GM12874 (cell line): ENCODE results near the gene GBP5.

Source experiments
- TF ChIP-seq, protein P1 (sequence below): IDR thresholded peaks from 2 replicates; pipeline ENCODE4 v1.5.1; 2011; ENCODE audit warnings: low read depth, mild to moderate bottlenecking, control low read depth, low read length, moderate library complexity; ENCODE audit not compliant: insufficient read depth

The GBP5 gene

DNA sequence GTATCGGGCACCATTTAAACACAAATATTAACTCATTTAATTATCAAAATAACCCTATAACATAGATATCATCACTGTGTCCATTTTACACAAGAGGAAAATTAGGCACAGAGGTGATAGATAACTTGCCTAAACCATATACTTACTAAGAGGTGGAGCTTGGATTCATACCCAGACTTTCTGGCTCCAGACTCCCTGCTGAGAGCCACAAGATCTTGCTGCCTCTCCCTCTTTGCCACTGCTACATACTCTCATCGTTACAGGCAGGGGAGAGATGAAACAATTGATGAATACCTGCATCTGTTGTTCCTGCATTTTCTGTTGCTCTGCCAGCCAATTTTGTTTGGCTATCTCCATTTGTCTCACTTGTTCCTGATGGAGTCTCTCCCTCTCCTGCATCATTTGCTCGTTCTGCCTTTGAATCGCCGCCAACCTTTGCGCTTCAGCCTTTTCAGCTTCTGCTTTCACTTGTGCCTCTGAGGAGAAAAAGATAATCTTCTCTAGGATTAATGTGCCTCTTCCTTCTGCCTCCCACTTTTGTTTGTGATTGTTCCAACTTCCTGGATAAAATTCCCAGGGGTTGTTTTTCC lies 10.6 kb downstream of the GBP5 start:
- TF ChIP-seq, protein P1, sequence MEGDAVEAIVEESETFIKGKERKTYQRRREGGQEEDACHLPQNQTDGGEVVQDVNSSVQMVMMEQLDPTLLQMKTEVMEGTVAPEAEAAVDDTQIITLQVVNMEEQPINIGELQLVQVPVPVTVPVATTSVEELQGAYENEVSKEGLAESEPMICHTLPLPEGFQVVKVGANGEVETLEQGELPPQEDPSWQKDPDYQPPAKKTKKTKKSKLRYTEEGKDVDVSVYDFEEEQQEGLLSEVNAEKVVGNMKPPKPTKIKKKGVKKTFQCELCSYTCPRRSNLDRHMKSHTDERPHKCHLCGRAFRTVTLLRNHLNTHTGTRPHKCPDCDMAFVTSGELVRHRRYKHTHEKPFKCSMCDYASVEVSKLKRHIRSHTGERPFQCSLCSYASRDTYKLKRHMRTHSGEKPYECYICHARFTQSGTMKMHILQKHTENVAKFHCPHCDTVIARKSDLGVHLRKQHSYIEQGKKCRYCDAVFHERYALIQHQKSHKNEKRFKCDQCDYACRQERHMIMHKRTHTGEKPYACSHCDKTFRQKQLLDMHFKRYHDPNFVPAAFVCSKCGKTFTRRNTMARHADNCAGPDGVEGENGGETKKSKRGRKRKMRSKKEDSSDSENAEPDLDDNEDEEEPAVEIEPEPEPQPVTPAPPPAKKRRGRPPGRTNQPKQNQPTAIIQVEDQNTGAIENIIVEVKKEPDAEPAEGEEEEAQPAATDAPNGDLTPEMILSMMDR, result no peak

DNA sequence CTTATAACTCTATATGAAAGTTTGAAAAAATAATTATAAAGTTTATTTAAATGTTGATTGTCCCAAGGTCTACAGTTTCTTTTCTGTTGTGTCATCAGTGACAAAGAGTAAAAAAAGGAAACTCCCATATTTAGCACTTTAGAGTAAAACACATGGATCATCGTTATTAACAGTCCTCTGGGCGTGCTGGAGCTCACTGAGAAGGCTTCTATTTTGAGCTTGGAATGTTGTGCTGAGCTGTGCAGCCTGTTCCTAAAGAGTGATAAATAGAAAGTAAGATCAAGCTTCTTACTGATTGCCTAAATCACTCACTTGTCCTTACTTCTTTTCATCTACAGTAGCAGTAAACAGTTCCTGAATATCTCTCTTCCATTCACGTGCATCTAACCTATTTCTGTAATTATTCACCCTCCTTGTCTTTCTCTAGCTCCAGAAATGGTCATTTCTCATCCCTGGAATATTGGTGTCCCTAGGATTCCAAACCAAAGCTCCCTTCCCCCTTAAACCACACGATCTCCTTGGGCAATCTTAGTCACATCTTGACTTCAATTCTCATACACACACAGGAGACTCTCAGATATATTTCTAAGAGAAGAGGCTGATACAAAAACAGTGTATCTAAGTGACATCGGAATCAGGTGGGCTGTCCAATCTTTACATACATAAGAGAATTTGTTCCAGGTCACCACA lies 11.9 kb downstream of the GBP5 start:
- TF ChIP-seq, protein P1, result no peak

DNA sequence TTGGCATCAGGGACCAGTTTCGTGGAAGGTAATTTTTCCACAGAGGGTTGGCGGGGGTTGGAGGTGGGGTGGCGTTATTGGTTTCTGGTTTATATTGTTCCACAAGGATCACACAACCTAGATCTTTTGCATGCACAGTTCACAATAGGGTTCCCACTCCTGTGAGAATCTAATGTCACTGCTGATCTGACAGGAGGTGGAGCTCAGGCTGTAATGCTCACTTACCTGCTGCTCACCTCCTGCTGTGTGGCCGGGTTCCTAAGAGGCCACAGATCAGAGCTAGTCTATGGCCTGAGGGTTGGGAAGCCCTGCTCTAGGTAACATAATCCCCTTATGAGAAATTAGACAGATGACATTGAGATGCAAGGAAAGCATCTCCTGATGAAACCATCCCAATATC lies 12.6 kb downstream of the GBP5 start:
- TF ChIP-seq, protein P1, result no peak

DNA sequence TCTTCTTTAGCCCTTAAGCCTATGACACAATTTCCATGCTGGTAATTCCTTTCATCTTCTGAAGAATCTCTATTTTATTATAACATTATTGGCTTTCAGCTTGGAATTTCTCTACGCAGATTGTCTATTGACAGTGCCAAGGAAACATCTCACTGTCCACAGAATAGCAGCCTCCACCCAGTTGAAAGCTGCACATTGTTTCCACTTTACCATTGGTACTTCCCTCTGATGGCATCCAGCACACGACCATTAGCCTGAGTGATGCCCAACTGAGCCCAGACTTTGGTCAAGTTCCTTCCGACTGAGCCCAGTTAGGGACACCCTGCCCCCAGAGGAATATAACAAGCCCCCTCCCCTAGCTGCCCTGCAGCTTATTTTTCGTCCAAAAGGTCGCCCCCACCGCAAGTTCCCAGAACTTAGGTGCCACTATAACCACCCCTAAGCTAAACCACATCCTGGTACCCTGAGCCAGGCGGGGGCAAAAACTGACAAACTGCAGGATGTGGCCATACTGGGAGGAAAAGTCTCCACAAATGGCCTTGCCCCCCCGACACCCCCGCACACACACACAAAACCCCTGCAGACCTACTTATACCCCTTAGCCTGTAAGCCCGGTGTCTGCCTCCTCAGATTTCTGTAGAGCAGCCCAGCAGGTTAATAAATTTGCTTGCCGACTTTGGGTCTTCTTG lies 13.2 kb downstream of the GBP5 start:
- TF ChIP-seq, protein P1, result no peak

DNA sequence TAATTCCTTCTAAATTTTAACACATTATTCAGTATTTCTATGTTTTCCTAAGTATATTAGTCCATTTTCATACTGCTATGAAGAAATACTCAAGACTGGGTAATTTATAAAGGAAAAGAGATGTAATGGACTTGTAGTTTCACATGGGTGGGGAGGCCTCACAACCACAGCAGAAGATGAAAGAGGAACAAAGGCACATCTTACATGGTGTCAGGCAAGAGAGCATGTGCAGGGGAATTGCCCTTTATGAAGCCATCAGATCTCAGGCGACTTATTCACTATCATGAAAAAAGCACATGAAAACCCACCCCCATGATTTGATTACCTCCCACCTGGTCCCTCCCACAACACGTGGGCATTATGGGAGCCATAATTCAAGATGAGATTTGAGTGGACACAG lies 15.6 kb downstream of the GBP5 start:
- TF ChIP-seq, protein P1, result no peak

DNA sequence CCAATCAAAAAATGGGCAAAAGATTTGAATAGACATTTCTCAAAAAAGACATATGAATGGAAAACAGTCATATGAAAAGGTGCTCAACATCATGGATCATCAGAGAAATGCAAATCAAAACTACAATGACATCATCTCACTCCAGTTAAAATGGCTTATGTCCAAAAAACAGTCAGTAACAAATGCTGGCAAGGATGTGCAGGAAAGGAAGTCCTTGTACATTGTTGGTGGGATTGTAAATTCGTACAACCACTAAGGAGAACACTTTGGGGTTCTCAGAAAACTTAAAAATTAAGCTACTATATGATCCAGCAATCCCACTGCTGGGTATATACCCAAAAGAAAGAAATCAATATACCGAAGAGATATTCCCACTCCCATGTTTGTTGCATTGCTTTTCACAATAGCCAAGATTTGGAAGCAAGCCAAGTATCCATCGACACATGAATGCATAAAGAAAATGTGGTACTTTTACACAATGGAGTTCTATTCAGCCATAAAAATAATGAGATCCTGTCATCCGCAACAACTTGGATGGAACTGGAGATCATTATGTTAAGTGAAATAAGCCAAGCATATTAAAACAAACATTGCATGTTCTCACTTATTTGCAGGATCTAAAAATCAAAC lies 17.9 kb downstream of the GBP5 start:
- TF ChIP-seq, protein P1, result no peak

DNA sequence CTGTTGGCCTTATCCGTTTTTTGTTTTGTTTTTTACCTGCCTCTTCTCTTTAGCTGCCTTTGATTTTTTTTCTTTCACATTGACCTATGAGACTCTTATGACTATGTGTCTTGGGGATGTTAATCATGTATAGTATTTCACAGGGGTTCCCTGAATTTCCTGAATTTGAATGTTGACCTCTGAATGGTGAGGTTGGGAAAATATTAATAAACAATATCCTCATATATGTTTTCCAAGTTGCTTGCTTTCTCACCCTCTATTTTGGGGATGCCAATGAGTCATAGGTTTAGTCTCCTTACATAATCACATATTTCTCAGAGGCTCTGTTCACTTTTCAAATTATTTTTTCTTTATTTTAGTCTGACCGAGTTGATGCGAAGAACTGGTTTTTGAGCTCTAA lies 29.6 kb downstream of the GBP5 start:
- TF ChIP-seq, protein P1, result no peak
